ENCODE results near the gene KRTAP9-4.

DNA sequence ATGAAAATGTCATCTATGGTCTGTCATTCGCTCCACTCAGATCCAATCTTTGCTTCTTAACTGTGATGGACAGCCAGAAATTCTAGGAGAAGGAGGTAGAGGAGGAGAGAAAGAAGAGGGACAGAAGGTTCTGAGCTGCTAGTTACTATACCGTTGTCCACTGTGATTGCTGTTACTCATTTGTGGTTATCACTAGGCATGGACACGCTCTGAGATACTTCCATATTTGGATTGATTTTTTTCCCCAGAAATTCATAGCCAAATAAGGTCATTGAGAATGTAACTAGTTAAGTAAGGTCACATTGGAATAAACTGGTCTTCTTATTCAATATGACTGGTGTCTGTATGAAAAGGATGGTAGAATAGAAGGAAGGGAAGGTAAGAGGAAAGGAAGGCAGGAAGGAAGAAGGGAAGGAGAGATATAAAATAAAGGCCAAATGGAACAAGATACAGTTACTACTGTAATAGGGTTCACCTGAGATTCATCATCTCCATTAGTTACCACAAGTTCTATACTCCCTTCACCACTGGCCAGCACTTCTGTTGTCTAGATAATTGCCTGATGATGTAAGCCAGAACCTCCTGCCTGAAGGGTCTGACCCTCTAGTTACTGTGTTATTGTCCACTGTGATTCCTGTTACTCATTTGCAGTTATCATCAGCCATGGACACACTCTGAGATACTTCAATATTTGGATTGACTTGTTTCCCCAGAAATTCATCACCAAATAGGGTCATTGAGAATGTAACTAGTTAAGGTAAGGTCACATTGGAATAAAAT, 28.9 kb downstream of the KRTAP9-4 start:
- TF ChIP-seq, protein P1, sequence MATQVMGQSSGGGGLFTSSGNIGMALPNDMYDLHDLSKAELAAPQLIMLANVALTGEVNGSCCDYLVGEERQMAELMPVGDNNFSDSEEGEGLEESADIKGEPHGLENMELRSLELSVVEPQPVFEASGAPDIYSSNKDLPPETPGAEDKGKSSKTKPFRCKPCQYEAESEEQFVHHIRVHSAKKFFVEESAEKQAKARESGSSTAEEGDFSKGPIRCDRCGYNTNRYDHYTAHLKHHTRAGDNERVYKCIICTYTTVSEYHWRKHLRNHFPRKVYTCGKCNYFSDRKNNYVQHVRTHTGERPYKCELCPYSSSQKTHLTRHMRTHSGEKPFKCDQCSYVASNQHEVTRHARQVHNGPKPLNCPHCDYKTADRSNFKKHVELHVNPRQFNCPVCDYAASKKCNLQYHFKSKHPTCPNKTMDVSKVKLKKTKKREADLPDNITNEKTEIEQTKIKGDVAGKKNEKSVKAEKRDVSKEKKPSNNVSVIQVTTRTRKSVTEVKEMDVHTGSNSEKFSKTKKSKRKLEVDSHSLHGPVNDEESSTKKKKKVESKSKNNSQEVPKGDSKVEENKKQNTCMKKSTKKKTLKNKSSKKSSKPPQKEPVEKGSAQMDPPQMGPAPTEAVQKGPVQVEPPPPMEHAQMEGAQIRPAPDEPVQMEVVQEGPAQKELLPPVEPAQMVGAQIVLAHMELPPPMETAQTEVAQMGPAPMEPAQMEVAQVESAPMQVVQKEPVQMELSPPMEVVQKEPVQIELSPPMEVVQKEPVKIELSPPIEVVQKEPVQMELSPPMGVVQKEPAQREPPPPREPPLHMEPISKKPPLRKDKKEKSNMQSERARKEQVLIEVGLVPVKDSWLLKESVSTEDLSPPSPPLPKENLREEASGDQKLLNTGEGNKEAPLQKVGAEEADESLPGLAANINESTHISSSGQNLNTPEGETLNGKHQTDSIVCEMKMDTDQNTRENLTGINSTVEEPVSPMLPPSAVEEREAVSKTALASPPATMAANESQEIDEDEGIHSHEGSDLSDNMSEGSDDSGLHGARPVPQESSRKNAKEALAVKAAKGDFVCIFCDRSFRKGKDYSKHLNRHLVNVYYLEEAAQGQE (IDR thresholded peaks at IDR 0.05; ENCODE audit: insufficient read depth in 1 of 2, low read depth in 2 of 2, low read length in 2 of 2), result no peak
- TF ChIP-seq POLR2AphosphoS5 (IDR thresholded peaks at IDR 0.05; ENCODE audit: low read depth, low read length), result no peak
